ENCODE data around the gene TCF7. TPM values are rescaled to one million over a fixed set of nuclear protein-coding genes. Genes with fewer than 3 reads are reported as not detected.

TCF7 gene
- total RNA-seq, 1 donor from 2014 or later: 11.7 TPM

- Mint-ChIP-seq H3K4me1 (ENCODE audit: unreplicated experiment) (no peaks in the 10 kb centered on the region), H3K27ac (no peak overlapping the region)
Observed at GRCh38 chr5:134183481-134183880, 69.0 kb downstream of the TCF7 start.

GRCh38 chr5:134184155-134185135 is 70.0 kb downstream of the TCF7 start:
- no peak overlapping the region for H3K27ac Mint-ChIP-seq
- H3K36me3 Mint-ChIP-seq: no peaks in the 10 kb centered on the region
- peak; percentile 87 for TF ChIP-seq CTCF (conservative IDR thresholded peaks at IDR 0.05)
- H3K27me3 Mint-ChIP-seq: no peaks in the 10 kb centered on the region
- peak; percentile 77 for DNase-seq (ENCODE audit: extremely low spot score, unreplicated experiment)
- H3K4me1 Mint-ChIP-seq (ENCODE audit: unreplicated experiment): no peaks in the 10 kb centered on the region
- no peak overlapping the region for H3K4me3 Mint-ChIP-seq
- H3K9me3 Mint-ChIP-seq: no peaks in the 10 kb centered on the region

More at GRCh38 chr5:134183481-134183880, 69.0 kb downstream of the TCF7 start:
- H3K4me3 Mint-ChIP-seq: no peak overlapping the region
- TF ChIP-seq CTCF (conservative IDR thresholded peaks at IDR 0.05): no peak
- H3K36me3 Mint-ChIP-seq: no peaks in the 10 kb centered on the region
- no peaks in the 10 kb centered on the region for H3K27me3 Mint-ChIP-seq
- no peak for DNase-seq (ENCODE audit: extremely low spot score, unreplicated experiment)
- no peaks in the 10 kb centered on the region for H3K9me3 Mint-ChIP-seq

GRCh38 chr5:134188092-134188491 is 73.6 kb downstream of the TCF7 start:
- Mint-ChIP-seq H3K36me3 (no peaks in the 10 kb centered on the region), H3K9me3 (no peaks in the 10 kb centered on the region), H3K27ac (no peak overlapping the region), H3K4me3 (no peak overlapping the region), H3K4me1 (ENCODE audit: unreplicated experiment) (no peaks in the 10 kb centered on the region), H3K27me3 (no peaks in the 10 kb centered on the region)
- TF ChIP-seq CTCF (conservative IDR thresholded peaks at IDR 0.05): no peak
- DNase-seq (ENCODE audit: extremely low spot score, unreplicated experiment): no peak

GRCh38 chr5:134189031-134189430 is 74.5 kb downstream of the TCF7 start:
- no peaks in the 10 kb centered on the region for H3K36me3 Mint-ChIP-seq
- H3K27me3 Mint-ChIP-seq: no peaks in the 10 kb centered on the region
- TF ChIP-seq CTCF (conservative IDR thresholded peaks at IDR 0.05): no peak
- no peak overlapping the region for H3K4me3 Mint-ChIP-seq
- no peaks in the 10 kb centered on the region for H3K4me1 Mint-ChIP-seq (ENCODE audit: unreplicated experiment)
- no peaks in the 10 kb centered on the region for H3K9me3 Mint-ChIP-seq
- H3K27ac Mint-ChIP-seq: no peak overlapping the region
- no peak for DNase-seq (ENCODE audit: extremely low spot score, unreplicated experiment)

GRCh38 chr5:134195666-134196065 is 81.2 kb downstream of the TCF7 start:
- Mint-ChIP-seq H3K9me3 (no peaks in the 10 kb centered on the region), H3K4me3 (no peak overlapping the region), H3K36me3 (peaks cover 53% of the 10 kb centered on the region), H3K4me1 (ENCODE audit: unreplicated experiment) (no peaks in the 10 kb centered on the region), H3K27me3 (no peaks in the 10 kb centered on the region), H3K27ac (no peak overlapping the region)
- no peak for DNase-seq (ENCODE audit: extremely low spot score, unreplicated experiment)
- TF ChIP-seq CTCF (conservative IDR thresholded peaks at IDR 0.05): no peak

Other genes starting within 250 kb of the TCF7 start
- gene C5orf15, start 146.1 kb upstream of the TCF7 start, total RNA-seq (ENCODE audit: low replicate concordance): 47.2 and 49.6 TPM in 2 replicates
- gene VDAC1, start 109.7 kb upstream of the TCF7 start, total RNA-seq (ENCODE audit: low replicate concordance): 186 and 219 TPM in 2 replicates
- 308 and 332 TPM in 2 replicates for gene SKP1, start 62.3 kb downstream of the TCF7 start, total RNA-seq (ENCODE audit: low replicate concordance)
- gene PPP2CA, start 111.4 kb downstream of the TCF7 start, total RNA-seq (ENCODE audit: low replicate concordance): 141 and 152 TPM in 2 replicates